DND-41 (cell line): ENCODE results near the gene SLIT1.

Experiments used
- ATAC-seq: fragments of 200-7000 bp; cut with Tn5 transposase; 3 replicates; pipeline ENCODE4 v1.9.1; 2021; ENCODE audit warnings: low read depth; ENCODE audit not compliant: insufficient read depth
- DNase-seq: peaks from one replicate; pipeline ENCODE4 v3.0.0-alpha.2; 2020
- H2AFZ ChIP-seq: 2 replicates; pipeline ENCODE4 v1.6.0; 2012; ENCODE audit warnings: low read depth, low read length
- H3K27ac ChIP-seq: 2 replicates; pipeline ENCODE4 v1.5.1; 2012; ENCODE audit warnings: low read length, inconsistent platforms
- H3K27me3 ChIP-seq: fragments of 200-600 bp; sonication (generic); 2 replicates; pipeline ENCODE4 v1.6.0; 2012; ENCODE audit warnings: low read length, mild to moderate bottlenecking, inconsistent platforms; ENCODE audit not compliant: insufficient read depth, poor library complexity
- H3K36me3 ChIP-seq: 2 replicates; pipeline ENCODE4 v1.5.1; 2012; ENCODE audit warnings: low read length, inconsistent platforms; ENCODE audit not compliant: insufficient read depth
- H3K4me1 ChIP-seq: 2 replicates; pipeline ENCODE4 v1.5.1; 2012; ENCODE audit warnings: mild to moderate bottlenecking, low read length; ENCODE audit not compliant: insufficient read depth
- H3K4me2 ChIP-seq: 2 replicates; pipeline ENCODE4 v1.6.0; 2012; ENCODE audit warnings: mild to moderate bottlenecking, moderate library complexity, low read length, inconsistent platforms; ENCODE audit not compliant: insufficient read depth
- H3K4me3 ChIP-seq, 2 experiments: fragments of 200-600 bp in 1 of 2; shearing (Covaris generic) in 1 of 2; 2 replicates each; pipeline ENCODE4 v1.5.1; 2012 to 2016; ENCODE audit warnings: inconsistent platforms in 2 of 2, low read length in 2 of 2, mild to moderate bottlenecking in 2 of 2, low read depth in 1 of 2, moderate library complexity in 1 of 2
- H3K79me2 ChIP-seq: 2 replicates; pipeline ENCODE4 v1.6.0; 2012; ENCODE audit warnings: low read length, inconsistent platforms; ENCODE audit not compliant: insufficient read depth
- H3K9ac ChIP-seq: 2 replicates; pipeline ENCODE4 v1.6.0; 2012; ENCODE audit warnings: low read depth, mild to moderate bottlenecking, inconsistent platforms, low read length, moderate library complexity
- H3K9me3 ChIP-seq: 2 replicates; pipeline ENCODE4 v1.5.1; 2012; ENCODE audit warnings: low read length, moderate library complexity, mild to moderate bottlenecking, inconsistent platforms; ENCODE audit not compliant: insufficient read depth, severe bottlenecking
- H4K20me1 ChIP-seq: 2 replicates; pipeline ENCODE4 v1.6.0; 2012; ENCODE audit warnings: low read length; ENCODE audit not compliant: insufficient read depth
- EZH2 ChIP-seq: IDR thresholded peaks from 3 replicates; pipeline ENCODE4 v1.6.1; 2012; ENCODE audit warnings: borderline replicate concordance, low read depth, mild to moderate bottlenecking, moderate library complexity, low read length, inconsistent platforms; ENCODE audit not compliant: severe bottlenecking
- TF ChIP-seq, protein P1 (sequence below): IDR thresholded peaks from 2 replicates; pipeline ENCODE4 v1.5.1; 2012; ENCODE audit warnings: borderline replicate concordance, low read length, moderate library complexity, mild to moderate bottlenecking; ENCODE audit not compliant: poor library complexity, severe bottlenecking; ENCODE audit errors: extremely low read depth

Gene SLIT1

DNA sequence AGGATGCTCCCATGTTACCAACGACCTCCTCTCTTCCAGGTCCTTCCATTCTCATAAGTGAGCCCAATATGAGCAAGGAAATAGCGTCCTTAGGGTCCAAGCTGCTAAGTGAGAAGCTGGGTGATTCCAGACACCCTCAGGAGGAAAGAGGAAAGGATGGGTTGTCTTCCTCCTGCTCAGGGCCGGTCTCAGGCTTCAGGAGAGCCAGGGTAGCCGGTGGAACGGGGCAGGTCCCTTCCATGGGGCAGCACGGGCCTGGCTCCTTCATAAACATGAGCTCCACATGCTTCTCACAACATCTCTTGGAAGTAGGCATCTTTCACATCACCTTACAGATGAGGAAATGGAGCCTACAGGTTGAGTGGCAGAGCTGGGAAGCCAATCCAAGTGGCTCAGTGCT lies 12.7 kb downstream of the SLIT1 start:
- no peak overlapping the region for H2AFZ ChIP-seq
- no peak overlapping the region for H3K4me2 ChIP-seq
- no peak for TF ChIP-seq EZH2
- TF ChIP-seq, protein P1, sequence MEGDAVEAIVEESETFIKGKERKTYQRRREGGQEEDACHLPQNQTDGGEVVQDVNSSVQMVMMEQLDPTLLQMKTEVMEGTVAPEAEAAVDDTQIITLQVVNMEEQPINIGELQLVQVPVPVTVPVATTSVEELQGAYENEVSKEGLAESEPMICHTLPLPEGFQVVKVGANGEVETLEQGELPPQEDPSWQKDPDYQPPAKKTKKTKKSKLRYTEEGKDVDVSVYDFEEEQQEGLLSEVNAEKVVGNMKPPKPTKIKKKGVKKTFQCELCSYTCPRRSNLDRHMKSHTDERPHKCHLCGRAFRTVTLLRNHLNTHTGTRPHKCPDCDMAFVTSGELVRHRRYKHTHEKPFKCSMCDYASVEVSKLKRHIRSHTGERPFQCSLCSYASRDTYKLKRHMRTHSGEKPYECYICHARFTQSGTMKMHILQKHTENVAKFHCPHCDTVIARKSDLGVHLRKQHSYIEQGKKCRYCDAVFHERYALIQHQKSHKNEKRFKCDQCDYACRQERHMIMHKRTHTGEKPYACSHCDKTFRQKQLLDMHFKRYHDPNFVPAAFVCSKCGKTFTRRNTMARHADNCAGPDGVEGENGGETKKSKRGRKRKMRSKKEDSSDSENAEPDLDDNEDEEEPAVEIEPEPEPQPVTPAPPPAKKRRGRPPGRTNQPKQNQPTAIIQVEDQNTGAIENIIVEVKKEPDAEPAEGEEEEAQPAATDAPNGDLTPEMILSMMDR = no peak
- no peak for ATAC-seq
- H3K4me3 ChIP-seq = no peak overlapping the region
- peaks cover 14% of the 10 kb centered on the region for H3K27me3 ChIP-seq
- H3K9me3 ChIP-seq = no peaks in the 10 kb centered on the region
- no peak overlapping the region for H3K27ac ChIP-seq
- no peak for DNase-seq
- H4K20me1 ChIP-seq = 0 out of 2 replicates have a peak, but pooled peaks cover 2% of the 10 kb centered on the region
- no peaks in the 10 kb centered on the region for H3K36me3 ChIP-seq
- no peaks in the 10 kb centered on the region for H3K4me1 ChIP-seq
- H3K9ac ChIP-seq = no peak overlapping the region
- no peaks in the 10 kb centered on the region for H3K79me2 ChIP-seq

- Histone ChIP-seq H4K20me1 (0 out of 2 replicates have a peak, but pooled peaks cover 2% of the 10 kb centered on the region), H3K27ac (no peak overlapping the region), H3K36me3 (no peaks in the 10 kb centered on the region), H2AFZ (no peak overlapping the region), H3K9me3 (no peaks in the 10 kb centered on the region), H3K4me1 (no peaks in the 10 kb centered on the region), H3K4me3 (no peak overlapping the region), H3K4me2 (no peak overlapping the region), H3K27me3 (peaks cover 12% of the 10 kb centered on the region), H3K79me2 (no peaks in the 10 kb centered on the region), H3K9ac (no peak overlapping the region)
- no peak for DNase-seq
- TF ChIP-seq EZH2 = no peak
- TF ChIP-seq, protein P1 = no peak
- ATAC-seq = peak; percentile 55
Observed at GRCh38 chr10:97171001-97171400, 14.8 kb downstream of the SLIT1 start.

DNA sequence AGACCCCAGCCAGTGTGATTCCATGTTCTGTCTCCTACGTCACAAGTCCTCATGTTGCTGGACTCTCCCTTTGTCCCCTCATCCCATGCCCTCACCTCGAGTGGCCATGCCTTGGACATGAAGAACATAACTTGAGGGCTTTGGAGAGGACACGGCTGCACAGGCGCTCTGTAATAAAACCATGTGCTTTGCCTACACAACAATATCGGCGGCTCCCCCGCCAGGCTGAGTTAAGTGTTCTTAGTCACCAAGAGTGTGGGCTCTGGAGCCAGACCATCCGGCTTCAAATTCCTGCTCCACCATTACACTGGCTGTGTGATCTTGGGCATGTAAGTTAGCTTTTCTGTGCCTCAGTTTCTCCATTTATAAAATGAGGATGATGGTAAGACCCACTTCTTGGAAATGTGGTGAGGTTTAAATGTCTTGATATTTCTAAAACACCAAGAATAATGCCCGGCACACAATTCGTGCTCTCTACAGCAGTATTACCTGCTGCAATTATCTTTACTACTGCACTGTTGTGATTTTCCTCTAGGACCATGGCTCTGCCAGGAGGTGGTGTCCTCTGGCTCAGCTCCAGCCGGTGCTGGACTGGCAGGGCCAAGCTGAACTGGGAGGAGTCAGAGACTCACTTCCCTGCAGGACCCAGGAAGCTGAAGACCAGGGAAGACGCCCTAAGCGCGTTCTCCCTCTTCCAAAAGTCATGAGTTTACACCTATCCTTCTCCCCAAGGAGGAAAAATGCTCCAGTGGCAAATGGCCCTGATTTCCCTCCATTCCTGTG lies 15.7 kb downstream of the SLIT1 start:
- no peaks in the 10 kb centered on the region for H3K4me1 ChIP-seq
- H3K9me3 ChIP-seq = no peaks in the 10 kb centered on the region
- H3K27me3 ChIP-seq = peaks cover 12% of the 10 kb centered on the region
- H2AFZ ChIP-seq = no peak overlapping the region
- no peak overlapping the region for H3K9ac ChIP-seq
- no peaks in the 10 kb centered on the region for H3K36me3 ChIP-seq
- no peaks in the 10 kb centered on the region for H3K79me2 ChIP-seq
- TF ChIP-seq, protein P1 = no peak
- no peak for TF ChIP-seq EZH2
- H4K20me1 ChIP-seq = 0 out of 2 replicates have a peak, but pooled peaks cover 2% of the 10 kb centered on the region
- no peak overlapping the region for H3K4me2 ChIP-seq
- no peak overlapping the region for H3K4me3 ChIP-seq
- no peak overlapping the region for H3K27ac ChIP-seq
- DNase-seq = no peak
- no peak for ATAC-seq
